Neural progenitor cell (in vitro differentiated cells): ENCODE measurements around the gene CLMP. TPM values are rescaled to one million over a fixed set of nuclear protein-coding genes. Genes with fewer than 3 reads are reported as not detected.
A peak's percentile ranks its signal among the peaks of the same experiment; 100 is the strongest.

ENCODE experiments used
- DNase-seq: peaks from one replicate; pipeline ENCODE4 v3.0.0-alpha.2; 2016; ENCODE audit warnings: low spot score
- H2AFZ ChIP-seq: fragments of 200-600 bp; sonication (generic); replicated peaks from 2 replicates; pipeline ENCODE4 v1.6.1; 2016; ENCODE audit warnings: antibody characterized with exemption
- H3F3A ChIP-seq: fragments of 200-600 bp; sonication (generic); 2 replicates; pipeline ENCODE4 v1.6.1; 2016; ENCODE audit warnings: antibody characterized with exemption, low read depth
- H3K27ac ChIP-seq: fragments of 200-600 bp; sonication (generic); 2 replicates; pipeline ENCODE4 v1.5.1; 2016; ENCODE audit warnings: mild to moderate bottlenecking
- H3K27me3 ChIP-seq: fragments of 200-600 bp; sonication (generic); 2 replicates; pipeline ENCODE4 v1.6.1; 2016; ENCODE audit warnings: mild to moderate bottlenecking, moderate library complexity
- H3K36me3 ChIP-seq: fragments of 200-600 bp; sonication (generic); 2 replicates; pipeline ENCODE4 v1.5.1; 2016
- H3K4me1 ChIP-seq: fragments of 200-600 bp; sonication (generic); 2 replicates; pipeline ENCODE4 v1.6.1; 2016; ENCODE audit warnings: mixed run types
- H3K4me2 ChIP-seq: fragments of 200-600 bp; sonication (generic); 2 replicates; pipeline ENCODE4 v1.6.1; 2016
- H3K4me3 ChIP-seq: fragments of 200-600 bp; sonication (generic); 2 replicates; pipeline ENCODE4 v1.5.1; 2016
- H3K79me2 ChIP-seq: fragments of 200-600 bp; sonication (generic); 2 replicates; pipeline ENCODE4 v1.6.1; 2016; ENCODE audit warnings: low read depth
- H3K9ac ChIP-seq: fragments of 200-600 bp; sonication (generic); 2 replicates; pipeline ENCODE4 v1.6.1; 2016
- H3K9me3 ChIP-seq: fragments of 200-600 bp; sonication (generic); 2 replicates; pipeline ENCODE4 v1.5.1; 2016; ENCODE audit warnings: low read depth
- H4K20me1 ChIP-seq: fragments of 200-600 bp; sonication (generic); 2 replicates; pipeline ENCODE4 v1.6.1; 2016; ENCODE audit warnings: low read depth
- H3K27ac Mint-ChIP-seq: 3 replicates; pipeline ENCODE4 v1.8.0; 2021; ENCODE audit warnings: mixed read lengths
- H3K27me3 Mint-ChIP-seq: 2 replicates; pipeline ENCODE4 v1.8.0; 2022; ENCODE audit warnings: low read depth, mild to moderate bottlenecking, inconsistent platforms, moderate library complexity, mixed read lengths; ENCODE audit not compliant: insufficient read depth
- H3K36me3 Mint-ChIP-seq: 3 replicates; pipeline ENCODE4 v1.8.0; 2021; ENCODE audit warnings: mixed read lengths
- H3K4me1 Mint-ChIP-seq: 3 replicates; pipeline ENCODE4 v1.8.0; 2021; ENCODE audit warnings: mixed read lengths
- H3K4me3 Mint-ChIP-seq: 3 replicates; pipeline ENCODE4 v1.8.0; 2021; ENCODE audit warnings: mild to moderate bottlenecking, moderate library complexity, mixed read lengths
- H3K9me3 Mint-ChIP-seq: 3 replicates; pipeline ENCODE4 v1.8.0; 2020; ENCODE audit warnings: mixed read lengths
- EZH2 ChIP-seq: fragments of 200-600 bp; sonication (generic); IDR thresholded peaks from 2 replicates; pipeline ENCODE4 v1.6.1; 2017; ENCODE audit warnings: antibody characterized with exemption, mild to moderate bottlenecking, moderate library complexity
- EZH2phosphoT487 ChIP-seq: fragments of 200-600 bp; sonication (generic); IDR thresholded peaks from 2 replicates; pipeline ENCODE4 v1.6.1; 2017; ENCODE audit warnings: antibody characterized with exemption
- total RNA-seq: library from RNA; depleted of rRNA; stranded (reverse); fragments of >200 nt; gene quantifications from 2 replicates; pipeline ENCODE4 v1.2.3, GENCODE V29; 2015; ENCODE audit warnings: low replicate concordance
- TF ChIP-seq, protein P1 (sequence below): fragments of 200-600 bp; sonication (generic); IDR thresholded peaks from 2 replicates; pipeline ENCODE4 v1.5.1; 2017; ENCODE audit warnings: antibody characterized with exemption, mild to moderate bottlenecking

Gene CLMP
- total RNA-seq, 1 donor from 2014 or later: 10.7 TPM

DNA sequence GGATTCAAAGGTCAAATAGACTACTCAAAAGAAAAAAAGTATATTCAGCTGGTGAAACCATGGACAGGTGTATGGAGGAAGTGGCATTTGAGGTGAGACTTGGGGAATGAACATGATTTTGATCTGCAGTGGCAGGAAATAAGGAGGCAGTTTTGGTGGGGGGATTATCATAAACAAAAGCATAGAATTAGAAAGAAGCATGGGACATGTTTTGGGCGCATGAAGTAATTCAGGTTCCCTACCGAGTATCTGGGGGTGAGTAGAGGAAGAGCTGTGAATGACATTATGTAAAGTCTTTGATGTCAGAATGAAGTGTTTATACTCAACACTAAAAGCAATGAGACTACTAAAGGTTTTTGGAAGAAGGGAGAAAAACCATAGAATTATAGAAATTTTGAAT lies 3.1 kb downstream of the CLMP start:
- Histone ChIP-seq H3K9ac (no peak overlapping the region), H3K27me3 (peaks cover 49% of the 10 kb centered on the region), H3K4me3 (no peak overlapping the region), H3K4me1 (peaks cover 46% of the 10 kb centered on the region), H3K27ac (no peak overlapping the region), H2AFZ (no peak overlapping the region), H3K4me2 (no peak overlapping the region), H3K9me3 (no peaks in the 10 kb centered on the region), H3F3A (peaks cover 32% of the 10 kb centered on the region), H3K36me3 (no peaks in the 10 kb centered on the region), H3K79me2 (no peaks in the 10 kb centered on the region), H4K20me1 (no peaks in the 10 kb centered on the region)
- peaks cover 4% of the 10 kb centered on the region for H3K27me3 Mint-ChIP-seq
- TF ChIP-seq EZH2phosphoT487: no peak
- TF ChIP-seq EZH2: no peak
- TF ChIP-seq, protein P1, sequence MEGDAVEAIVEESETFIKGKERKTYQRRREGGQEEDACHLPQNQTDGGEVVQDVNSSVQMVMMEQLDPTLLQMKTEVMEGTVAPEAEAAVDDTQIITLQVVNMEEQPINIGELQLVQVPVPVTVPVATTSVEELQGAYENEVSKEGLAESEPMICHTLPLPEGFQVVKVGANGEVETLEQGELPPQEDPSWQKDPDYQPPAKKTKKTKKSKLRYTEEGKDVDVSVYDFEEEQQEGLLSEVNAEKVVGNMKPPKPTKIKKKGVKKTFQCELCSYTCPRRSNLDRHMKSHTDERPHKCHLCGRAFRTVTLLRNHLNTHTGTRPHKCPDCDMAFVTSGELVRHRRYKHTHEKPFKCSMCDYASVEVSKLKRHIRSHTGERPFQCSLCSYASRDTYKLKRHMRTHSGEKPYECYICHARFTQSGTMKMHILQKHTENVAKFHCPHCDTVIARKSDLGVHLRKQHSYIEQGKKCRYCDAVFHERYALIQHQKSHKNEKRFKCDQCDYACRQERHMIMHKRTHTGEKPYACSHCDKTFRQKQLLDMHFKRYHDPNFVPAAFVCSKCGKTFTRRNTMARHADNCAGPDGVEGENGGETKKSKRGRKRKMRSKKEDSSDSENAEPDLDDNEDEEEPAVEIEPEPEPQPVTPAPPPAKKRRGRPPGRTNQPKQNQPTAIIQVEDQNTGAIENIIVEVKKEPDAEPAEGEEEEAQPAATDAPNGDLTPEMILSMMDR: no peak
- H3K4me3 Mint-ChIP-seq: no peak overlapping the region
- no peaks in the 10 kb centered on the region for H3K9me3 Mint-ChIP-seq
- no peak overlapping the region for H3K27ac Mint-ChIP-seq
- DNase-seq: no peak
- peaks cover 11% of the 10 kb centered on the region for H3K36me3 Mint-ChIP-seq
- H3K4me1 Mint-ChIP-seq: peaks cover 51% of the 10 kb centered on the region

DNA sequence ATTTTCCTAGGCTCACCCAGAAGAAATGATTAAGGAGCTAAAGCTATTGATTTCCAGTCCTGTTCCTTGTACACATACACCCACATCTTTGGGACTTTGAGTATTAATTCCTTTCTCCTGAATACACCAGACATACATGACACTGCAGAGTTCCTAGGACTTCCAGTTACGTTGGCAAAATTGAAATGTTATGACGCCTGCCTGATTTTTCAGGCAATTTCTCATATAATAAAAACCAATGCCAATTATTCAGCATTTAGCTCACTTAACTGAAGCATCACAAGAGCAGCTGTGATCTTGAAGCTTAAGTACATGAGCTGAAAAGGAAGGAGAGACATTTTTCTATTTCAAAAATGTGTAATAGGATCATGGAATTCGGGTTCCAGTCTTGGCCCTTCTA lies 4.5 kb downstream of the CLMP start:
- H3K9me3 ChIP-seq: no peaks in the 10 kb centered on the region
- no peaks in the 10 kb centered on the region for H3K79me2 ChIP-seq
- H2AFZ ChIP-seq: no peak overlapping the region
- no peak overlapping the region for H3K27ac Mint-ChIP-seq
- H3K36me3 ChIP-seq: no peaks in the 10 kb centered on the region
- no peak overlapping the region for H3K9ac ChIP-seq
- peaks cover 43% of the 10 kb centered on the region for H3K4me1 ChIP-seq
- H3K27me3 Mint-ChIP-seq: peaks cover 3% of the 10 kb centered on the region
- H3F3A ChIP-seq: peaks cover 32% of the 10 kb centered on the region
- TF ChIP-seq EZH2 (no peak), EZH2phosphoT487 (no peak)
- TF ChIP-seq, protein P1: no peak
- DNase-seq: no peak
- no peak overlapping the region for H3K27ac ChIP-seq
- no peak overlapping the region for H3K4me3 ChIP-seq
- no peak overlapping the region for H3K4me3 Mint-ChIP-seq
- H3K4me2 ChIP-seq: no peak overlapping the region
- H3K36me3 Mint-ChIP-seq: peaks cover 11% of the 10 kb centered on the region
- H4K20me1 ChIP-seq: no peaks in the 10 kb centered on the region
- peaks cover 59% of the 10 kb centered on the region for H3K4me1 Mint-ChIP-seq
- peaks cover 35% of the 10 kb centered on the region for H3K27me3 ChIP-seq
- H3K9me3 Mint-ChIP-seq: no peaks in the 10 kb centered on the region

DNA sequence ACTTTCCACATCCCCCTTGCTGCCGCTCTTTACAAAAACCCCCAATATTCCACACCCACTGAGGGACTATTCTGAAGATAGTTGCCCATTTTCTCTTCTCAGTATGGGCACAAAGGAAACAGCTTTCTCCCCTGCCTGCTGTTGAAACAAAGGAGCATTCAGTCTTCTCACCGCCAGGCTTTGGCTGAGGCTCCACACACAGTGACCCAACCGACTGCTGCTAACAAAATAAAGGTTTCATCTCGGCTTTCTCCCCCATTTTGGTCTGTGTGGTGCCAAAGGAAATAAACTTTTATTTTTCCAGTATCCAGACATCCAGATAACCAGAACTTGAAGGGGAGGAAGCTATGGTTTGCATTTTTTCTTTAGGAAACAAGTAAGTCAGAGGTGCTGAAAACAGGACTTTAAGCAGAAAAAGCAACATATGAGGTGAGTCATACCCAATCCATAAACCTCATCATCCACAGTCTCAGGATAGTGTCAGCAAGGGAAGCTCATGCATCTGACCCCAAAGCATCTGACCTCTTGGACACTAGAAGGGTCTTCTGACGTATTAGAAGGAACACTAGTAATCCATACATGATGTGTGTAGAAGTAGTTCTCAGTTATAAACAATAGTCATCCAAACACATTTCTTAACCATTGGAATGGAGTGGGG lies 6.4 kb downstream of the CLMP start:
- TF ChIP-seq EZH2: no peak
- TF ChIP-seq, protein P1: peak; percentile 15
- Histone ChIP-seq H3K9me3 (no peaks in the 10 kb centered on the region), H4K20me1 (no peaks in the 10 kb centered on the region), H2AFZ (peak overlapping the region; percentile 23), H3K9ac (no peak overlapping the region), H3K27me3 (peaks cover 16% of the 10 kb centered on the region), H3K36me3 (no peaks in the 10 kb centered on the region), H3K4me3 (peak overlapping the region; percentile 36), H3K27ac (peak overlapping the region; percentile 82), H3K4me1 (peaks cover 38% of the 10 kb centered on the region), H3F3A (peaks cover 30% of the 10 kb centered on the region), H3K79me2 (no peaks in the 10 kb centered on the region), H3K4me2 (peak overlapping the region; percentile 77)
- no peaks in the 10 kb centered on the region for H3K27me3 Mint-ChIP-seq
- peaks cover 11% of the 10 kb centered on the region for H3K36me3 Mint-ChIP-seq
- no peaks in the 10 kb centered on the region for H3K9me3 Mint-ChIP-seq
- H3K4me1 Mint-ChIP-seq: peaks cover 60% of the 10 kb centered on the region
- H3K27ac Mint-ChIP-seq: peak overlapping the region; percentile 68
- peak; percentile 64 for DNase-seq
- H3K4me3 Mint-ChIP-seq: peak overlapping the region; percentile 65
